Measurements from ENCODE around the gene ATP10B.

ATP10B gene

GRCh38 chr5:160635663-160636062 lies 216.3 kb downstream of the ATP10B start:
- DNase-seq (ENCODE audit: low read depth): no peak

- no peak for DNase-seq (ENCODE audit: low read depth)
Measured at GRCh38 chr5:160635046-160635445, 217.0 kb downstream of the ATP10B start.

DNA sequence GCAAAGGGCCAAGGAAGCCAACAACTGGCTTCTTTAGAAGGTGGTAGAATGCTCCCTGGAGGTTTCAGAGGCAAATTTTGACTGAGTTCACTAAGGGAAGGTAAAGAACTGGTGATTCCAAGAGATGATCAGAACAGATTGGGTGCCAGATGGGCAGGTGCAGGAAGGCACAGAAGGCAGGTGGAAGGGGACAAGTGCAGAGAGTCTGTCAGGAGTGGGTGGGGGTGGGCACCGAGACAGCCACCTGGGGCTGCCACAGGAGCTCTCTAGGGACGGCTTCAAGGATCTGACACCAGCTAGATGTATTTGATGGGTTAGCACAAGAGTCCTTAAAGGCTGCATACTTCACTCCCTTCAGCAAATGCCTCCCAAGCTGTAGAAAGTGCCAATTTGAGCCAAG lies 223.0 kb downstream of the ATP10B start:
- no peak for DNase-seq (ENCODE audit: low read depth)

DNA sequence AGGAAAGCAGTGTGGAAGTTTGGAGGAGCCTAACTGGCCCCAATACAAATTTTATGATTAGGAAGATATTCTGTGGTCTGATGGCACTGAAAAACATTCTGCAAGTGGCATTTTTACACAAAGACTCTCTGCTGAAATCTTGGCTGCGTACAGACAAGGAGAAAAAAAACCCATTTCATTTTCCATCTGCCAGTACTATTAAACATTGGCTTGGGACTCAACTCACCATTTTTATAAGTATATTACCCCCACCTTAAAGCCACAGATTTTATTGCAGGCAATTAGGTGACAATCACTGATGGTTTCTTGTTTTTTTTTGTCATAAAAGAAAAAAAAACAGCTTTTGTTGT lies 223.4 kb downstream of the ATP10B start:
- DNase-seq (ENCODE audit: low read depth): no peak

GRCh38 chr5:160627921-160628618 lies 223.9 kb downstream of the ATP10B start:
- DNase-seq (ENCODE audit: low read depth): no peak

DNA sequence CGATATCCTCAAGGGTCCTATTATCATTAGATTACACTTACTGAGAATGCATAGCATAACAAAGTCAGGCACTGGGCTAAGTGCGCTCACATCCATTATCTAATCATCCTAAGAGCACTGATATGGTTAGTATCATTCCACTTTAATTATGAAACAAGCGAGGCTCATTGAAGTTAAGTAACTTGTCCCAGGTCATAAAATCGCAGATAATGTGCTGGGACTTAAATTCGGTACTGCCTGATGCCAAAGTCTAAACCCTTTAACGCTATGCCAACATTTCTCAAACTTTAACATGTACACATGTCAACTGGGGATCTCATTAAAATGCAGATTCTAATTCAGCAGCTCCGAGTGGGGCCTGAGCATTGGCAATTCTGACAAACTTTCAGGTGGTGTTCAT lies 225.7 kb downstream of the ATP10B start:
- no peak for DNase-seq (ENCODE audit: low read depth)

DNA sequence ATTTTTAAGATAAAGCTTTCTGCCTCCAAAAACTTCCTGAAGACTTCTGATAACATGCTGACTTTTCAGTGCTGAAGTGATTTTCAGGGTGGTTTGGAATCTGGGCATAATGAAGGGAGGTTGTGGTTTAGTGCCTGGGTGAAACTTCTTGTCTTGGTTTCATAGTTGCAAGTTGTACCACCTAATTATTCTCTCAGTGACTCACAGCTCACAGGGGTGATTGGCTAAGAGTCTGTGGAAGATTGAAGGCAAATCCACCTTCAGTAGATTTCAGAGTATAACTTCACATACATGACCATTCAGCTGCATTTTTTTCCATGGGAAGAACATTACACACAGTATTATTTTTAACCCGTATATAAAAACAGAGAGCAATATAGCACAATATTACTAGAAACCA lies 230.5 kb downstream of the ATP10B start:
- DNase-seq (ENCODE audit: low read depth): no peak

GRCh38 chr5:160620401-160620800 lies 231.6 kb downstream of the ATP10B start:
- no peak for DNase-seq (ENCODE audit: low read depth)

GRCh38 chr5:160619381-160619780 lies 232.6 kb downstream of the ATP10B start:
- no peak for DNase-seq (ENCODE audit: low read depth)

DNA sequence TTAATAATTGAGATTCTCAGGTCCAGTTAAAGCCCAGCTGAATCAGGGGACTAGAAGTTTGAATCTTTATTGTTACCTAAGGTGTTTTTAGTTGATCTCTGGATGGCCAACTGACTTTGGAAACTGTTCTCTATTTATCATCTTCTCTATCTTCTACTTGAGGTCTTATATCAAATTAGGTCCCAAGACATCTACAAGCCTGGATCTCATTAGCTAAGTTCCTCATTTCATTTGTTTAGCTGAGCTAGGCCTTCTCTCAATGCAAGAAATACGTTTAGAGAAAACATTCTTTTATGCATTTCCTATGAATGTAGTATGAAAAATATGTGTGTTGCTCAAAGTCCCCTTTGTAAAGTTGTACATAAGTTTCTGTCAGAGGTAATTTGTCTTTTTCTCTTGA lies 233.7 kb downstream of the ATP10B start:
- DNase-seq (ENCODE audit: low read depth): no peak

DNA sequence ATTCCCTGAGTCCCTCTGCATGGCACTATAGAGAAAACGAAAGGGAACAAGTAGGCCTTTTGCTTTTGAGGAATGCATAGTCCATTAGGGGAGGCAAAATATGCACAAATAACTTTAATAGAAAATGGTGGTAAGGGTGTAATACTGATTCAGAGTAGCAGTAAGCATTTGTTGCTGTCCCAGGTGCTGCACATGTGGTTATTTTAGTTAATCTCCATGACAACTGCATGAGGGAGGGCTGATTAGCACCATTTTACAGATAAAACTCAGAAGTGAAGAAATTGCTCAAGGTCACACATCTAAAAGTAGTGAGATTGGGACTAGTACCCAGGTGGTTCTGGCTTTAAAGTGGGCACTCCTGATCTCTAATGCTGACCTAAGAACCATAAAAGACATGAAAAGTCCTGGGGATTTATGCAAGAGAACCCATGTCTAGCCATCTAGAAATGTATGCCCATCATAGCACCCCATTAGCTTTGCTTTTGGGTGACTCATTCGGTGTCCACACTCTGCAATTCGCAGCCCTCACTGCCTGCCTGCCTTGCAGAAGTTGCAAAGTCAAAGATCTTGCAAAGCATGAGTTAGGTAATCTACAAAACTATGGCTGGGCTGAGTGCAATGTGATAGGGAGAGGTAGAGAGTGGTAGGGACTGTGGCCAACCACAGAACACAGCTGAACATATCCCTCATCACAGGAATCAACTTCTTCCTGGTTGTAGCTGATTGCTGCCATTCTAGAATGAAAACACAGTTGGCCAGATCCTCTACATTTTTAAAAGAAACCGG lies 235.1 kb downstream of the ATP10B start:
- DNase-seq (ENCODE audit: low read depth): no peak

- no peak for DNase-seq (ENCODE audit: low read depth)
Measured at GRCh38 chr5:160614136-160614535, 237.9 kb downstream of the ATP10B start.

DNA sequence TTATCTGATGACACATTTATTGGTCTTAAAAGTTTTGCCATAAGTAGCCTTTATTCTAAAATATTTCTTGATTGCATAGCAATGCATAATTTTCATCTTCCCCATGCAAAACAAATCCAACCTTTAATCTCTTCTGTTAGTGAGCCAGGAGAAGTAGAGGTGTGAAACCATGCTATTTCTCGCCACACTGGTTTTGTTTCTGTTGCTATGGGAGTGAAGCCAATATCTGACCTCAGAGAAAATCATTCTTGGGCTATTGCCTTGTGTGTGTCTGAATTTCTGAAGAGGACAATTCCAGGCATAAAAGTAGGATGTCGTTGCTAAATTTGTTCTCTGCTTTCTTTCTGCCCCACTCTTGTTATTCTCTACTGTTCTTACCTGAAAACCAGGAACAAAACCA lies 246.7 kb downstream of the ATP10B start:
- DNase-seq (ENCODE audit: low read depth): no peak

GRCh38 chr5:160604484-160604883 lies 247.5 kb downstream of the ATP10B start:
- DNase-seq (ENCODE audit: low read depth): no peak

DNA sequence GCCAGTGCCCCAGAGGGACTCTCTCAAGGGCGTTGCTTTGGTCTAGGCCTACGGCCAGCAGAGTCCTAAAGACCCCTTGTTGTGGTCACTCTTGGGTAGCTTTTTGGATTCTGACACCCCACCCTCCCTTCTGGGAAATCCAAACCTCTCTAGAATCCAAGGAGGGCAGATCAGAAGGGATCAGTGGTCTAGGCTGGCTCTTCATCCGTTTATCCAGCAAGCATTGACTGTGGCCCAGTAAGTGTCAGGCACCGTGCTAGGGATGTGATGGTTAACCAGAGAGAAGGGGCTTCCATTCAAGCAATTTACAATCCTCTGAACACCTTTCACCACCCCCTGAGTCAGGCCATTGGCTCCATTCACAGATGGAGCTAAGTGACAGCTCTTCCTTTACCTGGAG lies 249.3 kb downstream of the ATP10B start:
- DNase-seq (ENCODE audit: low read depth): no peak

- DNase-seq (ENCODE audit: low read depth): no peak
Measured at GRCh38 chr5:160601046-160601445, 251.0 kb downstream of the ATP10B start.

GRCh38 chr5:160573318-160573717 lies 278.7 kb downstream of the ATP10B start:
- DNase-seq (ENCODE audit: low read depth): no peak

DNA sequence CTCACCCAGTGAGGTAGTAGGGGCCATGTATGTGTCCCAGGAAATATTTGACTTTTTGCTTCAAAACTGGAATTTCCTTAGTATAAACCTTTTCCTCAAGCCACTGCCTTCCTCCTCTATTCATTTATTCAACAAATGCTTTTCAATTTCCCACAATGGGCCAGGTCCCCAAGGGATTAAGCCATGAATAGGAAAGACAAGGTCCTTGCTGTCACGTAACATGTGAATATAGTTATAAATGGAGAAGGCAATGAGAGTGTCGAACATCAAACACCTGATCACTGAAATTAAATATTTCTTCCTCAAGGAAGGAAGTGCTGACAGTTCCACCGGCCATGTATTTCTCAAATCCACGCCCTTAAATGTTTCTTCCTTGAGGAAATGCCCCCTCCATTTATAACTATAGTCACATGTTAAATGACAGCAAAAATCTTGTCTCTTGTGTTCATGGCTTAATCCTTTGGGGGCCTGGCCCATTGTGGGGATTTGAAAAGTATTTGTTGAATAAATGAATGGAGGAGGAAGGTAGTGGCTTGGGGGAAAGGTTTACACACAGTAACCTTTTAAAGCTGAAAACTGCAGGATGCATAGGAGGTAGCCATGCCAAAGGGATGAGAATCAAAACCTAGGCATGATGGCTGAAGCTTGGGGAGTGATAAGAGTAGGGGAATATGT lies 284.8 kb downstream of the ATP10B start:
- no peak for DNase-seq (ENCODE audit: low read depth)

DNA sequence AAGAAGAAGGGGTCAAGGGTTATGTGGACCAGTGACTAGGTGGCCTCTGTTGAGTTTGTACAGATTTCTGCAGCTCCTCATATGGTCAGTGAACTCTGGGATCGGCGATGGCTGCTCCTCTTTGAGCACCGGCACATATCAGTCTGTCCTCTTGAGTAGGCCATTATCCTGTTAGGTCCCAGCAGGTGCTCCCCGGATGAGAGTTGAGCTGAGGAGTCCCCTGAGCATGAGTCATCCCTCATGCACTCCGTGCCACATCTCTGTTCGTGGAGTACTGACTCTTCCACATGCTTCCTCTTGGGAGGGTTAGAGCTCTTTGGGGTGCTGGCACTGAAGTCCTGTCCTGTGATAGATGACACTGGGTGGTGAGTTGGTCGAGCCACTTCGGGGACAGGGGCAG lies 286.6 kb downstream of the ATP10B start:
- DNase-seq (ENCODE audit: low read depth): no peak

DNA sequence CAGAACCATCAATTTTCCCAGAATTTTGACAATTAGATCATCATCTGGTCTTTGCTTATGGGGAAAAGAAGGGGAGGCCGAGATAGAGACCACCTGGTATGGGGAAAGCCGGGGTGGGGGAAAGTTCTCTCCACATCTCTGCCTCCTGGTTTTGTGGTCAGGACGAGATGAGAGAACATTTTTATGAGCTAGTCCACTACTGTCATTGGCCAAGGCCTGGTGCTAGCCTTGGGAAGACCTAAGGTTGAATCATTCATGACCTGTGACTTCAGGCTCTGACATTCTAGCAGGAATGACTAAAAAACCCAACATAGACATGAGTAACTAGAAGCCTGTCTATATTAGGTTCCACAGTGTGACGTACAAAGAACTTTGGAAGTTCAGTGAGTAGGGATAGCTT lies 295.2 kb downstream of the ATP10B start:
- no peak for DNase-seq (ENCODE audit: low read depth)

GRCh38 chr5:160555971-160556631 lies 295.9 kb downstream of the ATP10B start:
- DNase-seq (ENCODE audit: low read depth): no peak

DNA sequence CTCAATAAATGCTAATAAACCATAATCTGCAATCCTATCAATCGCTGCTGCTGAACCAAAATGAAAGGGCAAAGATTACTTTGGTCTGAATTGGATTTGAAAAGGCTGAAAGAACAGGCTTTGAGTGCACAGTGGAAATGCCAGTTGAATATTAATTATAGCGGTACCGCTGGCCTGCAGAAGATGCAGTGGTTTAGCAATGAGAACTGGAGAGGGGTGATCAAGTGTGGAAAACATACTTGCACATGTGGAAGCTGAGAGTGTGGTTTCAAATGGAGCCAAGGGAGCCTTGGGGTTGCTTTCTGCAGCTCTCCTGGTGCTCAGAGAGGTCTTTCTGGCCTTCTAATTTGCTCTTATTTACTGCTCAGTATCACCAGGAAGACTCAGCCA lies 296.4 kb downstream of the ATP10B start:
- DNase-seq (ENCODE audit: low read depth): no peak

GRCh38 chr5:160550075-160550474 lies 301.9 kb downstream of the ATP10B start:
- no peak for DNase-seq (ENCODE audit: low read depth)

Data from stimulated activated CD8-positive, alpha-beta memory T cell treated with anti-CD3 and anti-CD28 coated beads, Interleukin-12 subunit alpha, Interleukin-12 subunit beta, amount 100 ng/mL, for 1 hour (primary cell).